Hepatocyte (in vitro differentiated cells): ENCODE measurements around the gene CAPZB.

Experiments used
- CTCF ChIP-seq: fragments of 200-600 bp; sonication (generic); IDR thresholded peaks from 2 replicates; pipeline ENCODE4 v1.5.1; 2016; ENCODE audit warnings: antibody characterized with exemption, mild to moderate bottlenecking; ENCODE audit not compliant: poor library complexity
- EZH2phosphoT487 ChIP-seq: fragments of 200-600 bp; sonication (generic); IDR thresholded peaks from one replicate; pipeline ENCODE4 v1.6.1; 2018; ENCODE audit warnings: antibody characterized with exemption, mild to moderate bottlenecking, low read depth, moderate library complexity; ENCODE audit not compliant: unreplicated experiment, severe bottlenecking

- TF ChIP-seq CTCF, result no peak
- no peak for TF ChIP-seq EZH2phosphoT487
Observed at GRCh38 chr1:19512545-19512944, 27.2 kb upstream of the CAPZB start.
